GM18909 (cell line): ENCODE measurements around the gene PRKG2.

Experiments
- ATAC-seq: cut with Tn5 transposase; IDR thresholded peaks from one replicate; pipeline ENCODE4 v1.9.1; 2021; ENCODE audit warnings: mild to moderate bottlenecking; ENCODE audit not compliant: unreplicated experiment, poor library complexity

PRKG2 gene

DNA sequence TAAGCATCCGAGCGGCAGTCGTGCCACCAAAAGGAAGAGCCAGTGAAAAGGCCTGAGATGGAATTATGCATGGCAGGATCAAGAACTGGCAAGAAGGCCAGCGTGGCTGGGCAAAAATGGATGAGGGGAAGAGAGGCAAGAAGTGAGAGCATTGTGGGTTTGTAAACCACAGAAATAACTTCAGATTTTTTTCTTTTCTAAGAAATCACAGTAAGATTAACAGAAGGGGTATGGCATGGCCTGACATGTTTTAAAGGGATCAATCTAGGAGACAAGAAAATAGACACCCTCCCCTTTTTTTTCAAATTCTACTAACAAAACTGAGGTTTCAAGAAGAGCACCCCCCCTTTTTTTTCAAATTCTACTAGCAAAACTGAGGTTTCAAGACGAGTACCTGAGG is 102.0 kb downstream of the PRKG2 start:
- no peak for ATAC-seq

DNA sequence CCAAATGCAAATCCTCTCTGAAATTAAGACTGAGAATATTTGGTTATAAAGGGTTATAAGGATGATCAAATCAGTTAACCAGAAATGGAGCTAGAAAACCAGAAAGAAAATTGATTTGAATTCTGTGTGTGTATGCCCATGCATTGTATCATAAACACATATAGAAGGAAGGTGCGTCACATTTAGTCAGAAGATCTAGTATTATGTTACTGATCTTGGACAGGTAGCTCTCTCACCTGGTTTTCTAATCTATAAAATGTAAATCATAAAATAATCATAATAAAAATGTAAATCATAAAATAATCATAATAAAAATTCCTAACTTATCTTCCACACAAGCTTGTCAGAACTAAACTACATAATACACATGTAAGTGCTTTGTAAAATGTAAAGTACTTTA is 105.7 kb downstream of the PRKG2 start:
- no peak for ATAC-seq

- ATAC-seq: no peak
Observed at GRCh38 chr4:81106150-81106549, 108.9 kb downstream of the PRKG2 start.

- ATAC-seq: no peak
Observed at GRCh38 chr4:81102107-81102506, 112.9 kb downstream of the PRKG2 start.

DNA sequence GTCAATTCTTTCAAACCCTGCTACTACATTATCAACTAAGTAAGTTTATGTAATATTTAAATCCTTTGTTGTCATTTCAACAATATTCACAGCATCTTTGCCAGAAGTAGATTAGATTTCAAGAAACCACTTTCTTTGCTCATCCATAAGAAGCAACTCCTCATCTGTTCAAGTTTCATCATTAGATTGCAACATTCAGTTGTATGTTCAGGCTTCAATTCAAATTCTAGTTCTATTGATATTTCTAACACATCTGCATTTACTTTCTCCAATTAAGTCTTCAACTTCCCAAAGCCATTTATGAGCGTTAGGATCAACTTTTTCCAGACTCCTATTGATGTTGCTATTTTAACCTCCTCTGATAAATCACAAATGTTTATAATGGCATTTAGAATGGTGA is 118.5 kb downstream of the PRKG2 start:
- ATAC-seq: no peak

GRCh38 chr4:81095389-81095788 is 119.6 kb downstream of the PRKG2 start:
- no peak for ATAC-seq

- no peak for ATAC-seq
Observed at GRCh38 chr4:81093720-81094401, 121.2 kb downstream of the PRKG2 start.

GRCh38 chr4:81085979-81086378 is 129.0 kb downstream of the PRKG2 start:
- ATAC-seq: no peak

GRCh38 chr4:81085291-81085690 is 129.7 kb downstream of the PRKG2 start:
- ATAC-seq: no peak

- ATAC-seq: no peak
Observed at GRCh38 chr4:81084634-81085033, 130.4 kb downstream of the PRKG2 start.

DNA sequence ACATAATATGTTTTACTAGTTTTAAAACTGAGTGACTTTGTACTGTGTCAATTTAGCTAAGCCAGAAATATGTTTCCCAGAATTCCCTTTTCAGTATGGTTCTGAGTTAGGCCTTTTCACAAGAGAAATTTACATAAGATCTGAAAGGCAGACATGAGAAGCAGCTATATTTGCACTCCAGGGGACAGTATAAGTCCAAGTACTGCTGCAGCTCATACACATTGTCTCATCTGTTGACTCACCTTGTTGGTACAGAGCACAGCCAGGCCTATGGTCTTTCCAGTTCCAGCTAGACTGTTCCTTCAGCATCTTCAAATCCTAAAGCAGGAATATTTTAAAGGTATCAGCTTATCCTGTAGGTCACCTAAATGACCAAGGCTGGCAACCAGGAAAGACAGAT is 131.0 kb downstream of the PRKG2 start:
- ATAC-seq: no peak

- ATAC-seq: no peak
Observed at GRCh38 chr4:81081156-81081555, 133.9 kb downstream of the PRKG2 start.

GRCh38 chr4:81071013-81071412 is 144.0 kb downstream of the PRKG2 start:
- no peak for ATAC-seq

DNA sequence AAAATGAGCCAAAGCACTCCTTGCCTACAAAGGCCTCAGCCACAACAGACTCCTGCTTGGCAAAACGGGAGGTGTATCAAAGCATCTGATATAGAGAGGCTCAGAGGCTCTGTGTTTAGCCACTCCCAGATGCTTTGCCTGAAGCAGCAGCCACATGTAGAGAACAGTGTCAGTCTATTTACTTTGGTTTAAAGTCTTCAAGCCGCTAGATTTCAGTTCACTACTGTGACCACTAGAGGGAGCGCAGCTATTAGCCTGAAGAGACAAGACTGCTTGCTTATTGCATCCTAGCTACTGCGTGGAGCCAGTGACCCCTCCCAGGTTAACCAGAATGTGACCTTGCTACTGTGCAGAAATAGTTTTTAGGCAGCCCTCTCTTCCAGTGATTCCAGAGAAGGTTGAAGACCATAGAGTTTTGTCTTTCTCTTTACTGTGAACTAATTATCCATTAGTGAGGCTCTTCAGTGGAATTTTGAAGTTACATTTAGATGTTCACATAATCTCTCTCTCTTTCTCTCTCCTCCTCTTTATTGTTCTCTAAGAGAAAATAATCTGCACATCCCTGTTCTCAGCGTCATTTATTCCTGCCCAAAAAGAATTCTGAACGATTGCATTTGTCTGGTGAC is 145.2 kb downstream of the PRKG2 start:
- peak; percentile 98 for ATAC-seq

DNA sequence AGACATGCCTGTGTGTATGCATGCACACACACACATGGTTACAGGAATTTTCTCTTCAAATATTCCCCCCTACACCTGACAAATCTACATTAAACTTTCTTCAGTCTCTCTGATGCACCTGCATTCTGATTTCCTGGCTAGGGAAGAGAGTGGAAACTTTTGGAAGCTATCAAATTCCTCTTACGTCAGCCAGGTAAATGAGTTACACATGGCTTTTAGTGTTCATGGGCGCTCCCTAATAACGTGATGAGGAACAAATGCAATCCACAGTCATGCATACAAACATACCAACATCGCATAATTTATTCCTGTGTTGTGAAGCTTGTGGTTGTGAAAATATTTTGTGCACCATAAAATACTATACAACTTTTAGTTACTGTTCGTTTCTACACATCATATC is 149.6 kb downstream of the PRKG2 start:
- ATAC-seq: no peak

DNA sequence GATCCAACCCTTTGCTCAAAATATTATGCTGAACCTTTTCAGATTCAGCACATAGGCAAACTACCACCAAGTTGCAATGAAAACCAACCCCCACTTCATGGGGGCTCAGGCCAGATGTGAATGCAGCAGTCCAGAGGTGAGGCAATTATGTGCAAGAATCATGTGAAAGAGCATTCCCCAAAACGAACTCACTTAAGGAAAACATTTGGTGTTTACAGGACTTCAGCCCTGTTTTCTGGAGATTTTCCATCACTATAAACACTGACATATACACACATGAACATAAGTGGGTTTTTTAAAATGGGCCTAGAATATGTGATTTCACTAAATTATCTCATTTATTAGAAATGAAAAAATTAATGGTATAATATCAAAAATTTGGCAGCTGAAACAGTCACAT is 153.0 kb downstream of the PRKG2 start:
- no peak for ATAC-seq

DNA sequence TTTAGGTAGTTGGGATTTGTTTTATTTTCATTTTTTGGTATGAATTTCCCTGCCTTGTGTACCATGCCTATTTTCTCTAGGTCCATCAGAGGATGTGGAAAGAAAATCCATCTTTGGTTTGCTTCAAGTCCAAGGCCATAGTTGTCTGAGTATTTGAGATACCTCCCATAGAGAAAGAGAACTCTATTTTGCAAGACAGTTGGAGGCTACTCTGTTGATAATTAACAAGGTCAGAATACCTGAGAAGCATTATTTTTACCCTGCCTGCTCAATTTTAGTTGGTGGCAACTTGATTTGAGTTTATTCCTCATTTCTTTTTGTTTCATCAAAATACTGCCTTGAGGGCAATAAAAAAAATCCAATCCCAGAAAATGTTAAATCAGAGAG is 153.7 kb downstream of the PRKG2 start:
- ATAC-seq: no peak

GRCh38 chr4:81060587-81061343 is 154.3 kb downstream of the PRKG2 start:
- ATAC-seq: no peak

- no peak for ATAC-seq
Observed at GRCh38 chr4:81058621-81059020, 156.4 kb downstream of the PRKG2 start.

- ATAC-seq: peak; percentile 99
Observed at GRCh38 chr4:81052119-81053068, 162.6 kb downstream of the PRKG2 start.
